ENCODE results near the gene PTPRR.

Gene PTPRR, protein sequence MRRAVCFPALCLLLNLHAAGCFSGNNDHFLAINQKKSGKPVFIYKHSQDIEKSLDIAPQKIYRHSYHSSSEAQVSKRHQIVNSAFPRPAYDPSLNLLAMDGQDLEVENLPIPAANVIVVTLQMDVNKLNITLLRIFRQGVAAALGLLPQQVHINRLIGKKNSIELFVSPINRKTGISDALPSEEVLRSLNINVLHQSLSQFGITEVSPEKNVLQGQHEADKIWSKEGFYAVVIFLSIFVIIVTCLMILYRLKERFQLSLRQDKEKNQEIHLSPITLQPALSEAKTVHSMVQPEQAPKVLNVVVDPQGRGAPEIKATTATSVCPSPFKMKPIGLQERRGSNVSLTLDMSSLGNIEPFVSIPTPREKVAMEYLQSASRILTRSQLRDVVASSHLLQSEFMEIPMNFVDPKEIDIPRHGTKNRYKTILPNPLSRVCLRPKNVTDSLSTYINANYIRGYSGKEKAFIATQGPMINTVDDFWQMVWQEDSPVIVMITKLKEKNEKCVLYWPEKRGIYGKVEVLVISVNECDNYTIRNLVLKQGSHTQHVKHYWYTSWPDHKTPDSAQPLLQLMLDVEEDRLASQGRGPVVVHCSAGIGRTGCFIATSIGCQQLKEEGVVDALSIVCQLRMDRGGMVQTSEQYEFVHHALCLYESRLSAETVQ

DNA sequence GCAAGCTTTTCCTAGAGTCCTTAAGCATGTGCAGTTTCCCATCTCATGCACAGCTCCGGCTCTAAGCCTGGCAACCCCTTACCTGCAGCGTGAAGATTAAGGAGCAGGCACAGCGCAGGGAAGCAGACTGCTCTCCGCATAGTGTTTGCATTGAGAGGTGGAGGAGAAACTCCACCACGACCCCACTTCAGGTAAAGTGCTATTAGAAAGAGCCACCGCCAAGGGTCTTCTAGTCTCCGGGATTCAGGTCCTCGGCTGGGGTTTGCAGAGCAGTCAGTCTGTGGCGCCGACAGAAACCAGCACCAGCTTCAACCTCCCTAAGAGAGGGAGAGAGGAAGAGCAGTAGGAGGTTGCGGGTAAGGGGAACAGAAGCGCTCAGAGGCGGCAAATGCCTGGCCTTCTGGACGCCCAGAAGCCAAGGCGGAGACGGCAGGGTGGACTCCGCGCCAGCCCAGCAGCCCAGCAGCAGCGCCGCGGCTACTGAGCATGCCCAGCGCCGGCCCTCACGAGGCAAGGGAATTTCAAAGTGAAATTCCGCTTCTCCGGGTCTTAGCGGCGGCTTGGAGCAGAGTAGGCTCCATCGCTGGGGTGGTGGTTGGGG, at the start of gene PTPRR:
Gene PTPRR, minus strand, starts transcription at position 488 of the 601 bp plus-strand sequence. Its CDS starts 348 bp downstream, at position 140.
- peak; percentile 63 for DNase-seq

DNA sequence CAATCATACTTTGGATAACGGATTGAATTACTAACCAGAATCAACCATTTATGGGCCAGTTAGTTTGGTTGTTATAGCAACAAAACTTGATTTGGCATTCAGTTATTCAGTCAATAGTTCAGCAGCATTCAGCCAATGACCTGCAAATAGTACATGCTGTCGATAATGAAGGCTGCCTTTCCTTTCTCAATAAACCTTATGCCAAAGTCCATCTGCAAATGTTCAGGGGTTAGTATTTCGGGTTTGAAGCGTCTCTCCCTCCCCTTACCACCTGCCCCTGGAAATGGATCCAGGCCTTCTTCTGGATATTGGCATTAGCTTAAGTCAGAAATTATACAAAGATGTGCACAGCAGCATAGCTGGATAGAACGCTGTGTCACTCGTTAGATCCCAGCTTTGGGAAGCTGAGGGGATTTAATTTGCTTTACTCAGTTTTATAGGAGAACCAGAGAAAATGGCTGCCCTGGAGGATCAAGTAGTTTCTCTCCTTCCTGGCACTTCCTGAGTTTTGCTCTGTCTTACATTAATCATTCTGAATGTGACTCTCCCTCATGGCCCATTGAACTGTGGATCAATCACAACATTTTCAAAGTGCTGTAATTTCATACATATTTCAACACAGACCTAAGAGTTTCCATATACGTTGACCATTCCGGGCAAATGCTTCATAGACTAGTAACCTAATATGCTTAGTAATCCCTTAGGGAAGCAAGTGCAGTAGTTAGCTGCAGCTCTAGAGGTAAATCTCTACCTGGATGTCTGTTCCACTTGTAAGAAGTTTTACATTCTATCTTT, 46.7 kb upstream of the PTPRR start:
- DNase-seq, result no peak

DNA sequence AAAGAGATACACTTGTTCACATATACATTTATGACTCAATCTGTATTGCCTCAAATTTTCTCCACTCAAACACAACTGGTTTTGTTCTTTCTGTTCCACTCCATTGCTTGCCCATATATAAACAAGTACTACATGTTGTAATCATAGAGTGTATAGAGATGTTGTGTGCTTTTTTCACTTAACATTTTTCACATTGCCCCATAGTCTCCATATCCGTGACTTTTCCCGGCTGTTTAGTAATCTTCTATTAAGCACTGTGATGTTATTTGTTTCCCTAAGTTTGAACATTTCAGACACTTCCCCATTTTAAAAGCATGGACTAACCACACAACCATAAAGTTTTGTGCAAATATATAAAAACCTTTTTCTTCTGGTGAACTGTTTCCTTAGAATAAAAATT, 45.5 kb upstream of the PTPRR start:
- DNase-seq, result no peak

DNA sequence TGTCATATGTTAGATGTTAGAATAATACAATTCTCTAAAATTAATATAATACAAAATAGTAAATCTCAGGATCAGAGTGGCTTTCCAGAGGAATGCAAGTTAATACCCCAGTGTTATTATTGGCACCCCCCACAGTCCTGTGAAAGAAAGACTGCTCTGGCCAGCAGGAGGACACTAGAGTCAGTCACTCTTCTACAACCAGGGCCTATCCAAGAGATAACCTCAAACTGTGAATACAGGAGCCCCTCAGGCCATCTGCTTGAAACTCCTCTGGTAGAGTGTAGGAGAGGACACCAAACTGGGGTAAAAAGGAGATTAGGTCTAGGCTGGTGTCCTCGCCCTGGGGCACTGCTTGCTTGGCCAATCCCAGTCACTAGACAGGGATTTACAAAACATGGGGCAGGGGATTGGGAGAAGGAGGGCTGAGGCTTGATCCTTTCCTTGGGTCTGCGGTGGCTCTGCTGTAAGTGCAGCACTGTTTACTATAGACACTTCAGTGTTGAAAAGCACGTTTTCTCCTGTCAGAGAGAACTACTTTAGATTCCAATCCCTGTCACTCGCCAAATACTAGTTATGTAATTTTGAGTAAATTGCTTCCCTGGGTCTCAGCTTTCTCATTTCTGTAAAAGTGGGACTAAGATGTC, 44.5 kb upstream of the PTPRR start:
- DNase-seq, result no peak

DNA sequence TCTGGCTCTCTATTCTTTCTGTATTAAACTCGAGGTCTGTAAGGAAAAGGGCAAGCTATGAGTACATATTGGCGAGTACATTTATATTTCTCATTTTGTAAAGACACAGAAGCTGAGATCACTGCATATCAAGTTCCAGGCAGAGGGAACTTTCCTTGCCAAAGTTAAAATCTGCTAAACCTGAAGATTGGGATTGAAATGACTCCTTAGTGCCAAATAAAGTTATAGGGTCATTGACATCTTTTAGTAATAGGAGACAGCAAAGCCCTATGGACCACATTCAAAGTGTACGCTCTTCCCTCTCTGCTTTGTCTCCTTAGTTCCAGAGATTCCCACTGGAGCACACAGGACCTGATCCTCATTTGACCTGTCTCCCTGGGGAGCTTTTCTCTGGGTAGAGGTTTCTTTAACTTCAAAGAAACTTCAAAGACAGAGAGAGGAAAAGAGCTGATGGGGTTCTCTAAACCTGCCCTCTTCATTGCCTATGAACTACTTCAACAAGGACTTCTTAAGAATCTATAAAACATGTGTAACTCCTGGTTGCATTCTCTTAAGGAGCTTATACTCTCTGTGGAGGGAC, 42.6 kb upstream of the PTPRR start:
- no peak for DNase-seq

DNA sequence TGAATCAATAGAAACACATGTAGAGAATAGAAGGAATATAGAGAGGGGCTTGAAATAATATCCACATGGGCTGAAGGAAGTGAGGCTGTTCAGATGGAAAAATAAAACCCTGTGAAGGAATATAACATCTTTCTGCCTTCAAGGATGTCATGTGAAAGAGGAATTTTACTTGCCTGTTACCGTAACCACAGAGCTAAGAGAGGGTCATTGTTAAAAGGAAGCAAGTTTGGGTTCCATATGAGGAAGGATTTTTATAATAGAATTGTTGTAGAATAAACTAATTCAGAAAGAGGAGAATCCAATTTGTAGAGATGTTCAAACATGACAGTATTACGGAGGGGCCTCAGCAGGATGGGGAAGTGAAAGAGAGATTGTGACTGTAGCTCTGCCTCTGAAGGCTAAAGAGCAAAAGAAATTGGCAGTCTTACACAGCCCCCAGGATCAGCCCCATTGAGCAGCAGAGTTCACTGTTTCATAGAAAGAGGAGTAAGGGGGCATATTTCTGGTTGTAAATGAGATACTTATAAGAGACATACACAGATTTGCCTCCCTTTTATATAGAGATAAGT, 41.8 kb upstream of the PTPRR start:
- no peak for DNase-seq

DNA sequence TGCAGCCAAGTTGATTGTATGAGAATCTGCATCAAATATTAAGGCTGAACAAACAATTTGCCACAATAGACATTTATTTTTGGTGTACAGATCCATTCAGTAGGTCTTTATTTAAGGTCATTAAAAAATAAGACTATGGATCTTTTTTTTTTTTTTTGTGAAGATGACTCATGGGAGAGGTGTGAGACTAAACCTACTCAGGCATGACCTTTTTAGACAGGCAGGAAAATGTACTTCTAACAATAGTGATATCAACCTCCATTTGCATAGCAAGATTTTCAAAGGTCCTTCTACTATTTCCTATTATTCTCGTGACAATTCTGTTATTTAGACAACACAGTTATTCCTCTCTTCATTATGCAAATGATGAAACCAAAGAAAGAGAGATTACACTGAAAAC, 39.9 kb upstream of the PTPRR start:
- no peak for DNase-seq

DNA sequence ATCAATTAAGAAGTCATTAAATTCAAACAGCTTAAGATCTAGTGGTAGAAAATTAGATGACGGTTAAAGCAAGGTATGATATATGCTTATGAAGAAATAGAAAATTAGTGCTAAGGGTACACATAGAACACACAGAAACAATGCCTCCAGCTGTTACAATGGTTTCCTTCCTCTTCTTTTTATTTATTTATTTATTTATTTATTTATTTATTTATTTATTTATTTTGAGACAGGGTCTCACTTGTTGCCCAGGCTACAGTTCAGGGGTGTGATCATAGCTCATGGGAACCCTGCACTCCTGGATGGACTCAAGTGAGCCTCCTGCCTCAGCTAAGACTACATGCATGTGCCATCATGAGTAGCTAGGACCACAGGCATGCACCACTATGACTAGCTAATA, 34.9 kb upstream of the PTPRR start:
- DNase-seq, result no peak

DNA sequence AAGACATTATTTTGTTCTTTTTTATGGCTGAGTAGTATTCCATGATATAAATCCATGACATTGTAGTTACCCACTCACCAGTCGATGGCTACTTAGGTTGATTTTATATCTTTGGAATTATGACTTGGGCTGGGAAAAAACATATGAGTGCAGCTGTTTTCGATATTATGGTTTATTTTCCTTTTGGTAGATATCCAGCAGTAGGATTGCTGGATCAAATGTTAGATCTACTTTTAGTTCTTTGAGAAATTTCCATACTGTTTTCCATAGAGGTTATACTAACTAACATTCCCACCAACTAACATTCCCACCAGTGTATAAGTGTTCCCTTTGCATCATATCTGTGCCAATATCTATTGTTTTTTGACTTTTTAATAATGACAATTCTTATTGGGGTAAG, 29.9 kb upstream of the PTPRR start:
- DNase-seq, result no peak

DNA sequence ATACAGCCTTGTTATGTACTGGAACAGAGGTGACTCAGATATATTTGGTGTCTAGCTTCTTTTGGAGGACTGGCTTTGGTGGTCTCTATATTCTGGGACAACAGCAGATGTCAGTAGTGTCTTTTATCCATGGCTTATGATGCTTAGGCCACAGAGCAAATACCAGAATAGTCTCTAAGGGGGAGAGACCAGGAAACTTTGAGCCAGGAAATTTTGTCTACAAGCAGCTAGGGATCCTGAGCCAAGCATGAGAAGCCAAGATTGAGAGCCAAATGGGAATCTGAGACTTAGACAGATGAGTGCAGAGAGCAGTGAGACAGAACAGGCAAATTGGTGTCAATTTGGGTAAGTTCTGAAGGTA, 28.4 kb upstream of the PTPRR start:
- no peak for DNase-seq

DNA sequence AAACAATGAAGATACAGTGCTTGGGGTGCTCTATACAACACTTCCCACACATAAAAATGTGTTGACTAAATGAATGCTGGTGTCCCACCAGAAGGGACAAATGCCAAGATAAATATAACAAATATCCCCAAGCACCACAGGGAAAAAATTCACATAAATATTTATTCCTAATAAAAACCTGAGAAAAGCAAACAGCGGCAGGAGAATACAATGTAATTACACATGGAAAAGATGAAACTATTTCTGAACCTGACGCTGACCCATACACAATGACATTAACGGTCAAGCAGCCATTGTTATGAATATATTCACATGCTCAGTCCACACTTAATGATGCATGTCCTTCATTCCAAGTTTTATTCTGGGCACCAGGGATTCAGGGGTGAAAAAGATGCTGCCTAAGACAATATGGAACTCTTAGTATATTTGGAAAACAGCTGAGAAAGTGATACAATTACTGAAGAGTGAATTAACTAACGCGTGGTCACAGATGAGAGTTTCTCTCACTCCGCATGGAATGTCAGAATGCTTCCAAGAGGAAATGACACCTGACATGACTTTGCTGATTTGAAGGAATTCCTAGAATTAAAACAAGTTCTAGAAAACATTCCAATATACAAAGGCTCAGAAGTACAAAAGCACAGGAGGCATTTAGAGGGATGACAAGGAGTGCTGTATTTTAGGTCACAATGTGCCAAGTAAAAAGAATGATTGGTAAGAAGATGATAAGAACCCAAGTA, 27.9 kb upstream of the PTPRR start:
- DNase-seq, result no peak

DNA sequence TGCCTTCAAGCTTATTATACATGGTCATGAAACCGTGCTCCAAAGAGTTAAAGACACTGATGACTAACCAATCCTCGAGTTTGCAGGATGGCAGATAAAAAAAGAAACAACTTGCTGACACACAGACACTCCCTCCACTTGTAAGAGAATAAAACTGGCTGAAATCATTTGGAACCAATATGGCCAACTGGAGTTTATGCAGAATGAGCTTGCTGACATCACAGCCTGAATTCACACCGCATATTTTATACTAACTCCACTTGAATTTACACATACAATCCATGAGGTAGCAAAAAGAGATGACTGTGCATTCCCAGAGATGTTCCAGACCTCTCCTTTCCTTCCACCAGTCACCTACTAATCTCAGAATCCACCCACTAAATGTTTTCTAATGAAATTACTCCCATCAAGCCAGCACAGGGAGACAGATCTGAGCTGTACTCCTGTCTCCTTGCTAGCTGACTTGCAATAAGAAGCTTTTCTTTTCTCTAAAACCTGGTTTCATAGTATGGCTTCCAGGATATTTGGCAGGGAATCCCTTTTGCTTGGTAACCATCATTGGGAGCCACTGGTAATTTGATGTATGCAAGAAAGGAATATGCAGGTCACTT, 15.8 kb upstream of the PTPRR start:
- no peak for DNase-seq

DNA sequence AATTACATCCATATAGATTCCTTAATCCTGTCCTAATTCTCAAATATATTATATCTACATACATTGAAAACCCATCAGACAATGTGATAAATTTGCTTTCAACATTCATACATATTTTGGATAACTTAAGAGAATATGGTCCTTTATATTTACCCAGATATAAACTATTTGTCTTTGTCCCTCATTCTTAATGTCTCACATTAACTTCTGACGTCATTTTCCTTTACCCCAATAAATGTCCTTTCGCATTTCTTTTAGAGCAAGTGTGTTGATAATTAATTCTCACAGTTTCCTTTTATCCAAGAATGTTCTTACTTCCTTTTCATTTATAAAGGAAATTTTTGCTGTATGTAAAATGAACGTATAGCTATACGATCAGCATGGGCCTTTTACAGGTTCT, 12.6 kb upstream of the PTPRR start:
- DNase-seq, result no peak

DNA sequence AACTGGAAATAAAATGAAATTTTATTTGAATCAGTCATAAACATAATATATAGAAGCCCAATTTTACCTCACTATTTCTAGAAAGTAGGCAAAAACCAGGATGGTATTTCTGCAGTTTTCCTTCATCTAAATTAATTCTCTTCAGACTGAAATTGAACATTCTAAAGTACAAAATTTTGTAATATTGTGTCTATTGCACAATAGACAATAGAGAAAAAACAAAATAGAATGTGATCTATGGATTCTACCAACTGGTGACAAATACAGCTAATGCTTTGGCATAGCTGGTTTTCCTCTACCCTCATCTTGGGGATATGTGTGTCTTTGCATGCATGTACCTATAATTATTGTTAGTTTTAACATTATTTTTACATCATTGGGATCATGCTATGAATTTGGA, 8.5 kb upstream of the PTPRR start:
- no peak for DNase-seq

DNA sequence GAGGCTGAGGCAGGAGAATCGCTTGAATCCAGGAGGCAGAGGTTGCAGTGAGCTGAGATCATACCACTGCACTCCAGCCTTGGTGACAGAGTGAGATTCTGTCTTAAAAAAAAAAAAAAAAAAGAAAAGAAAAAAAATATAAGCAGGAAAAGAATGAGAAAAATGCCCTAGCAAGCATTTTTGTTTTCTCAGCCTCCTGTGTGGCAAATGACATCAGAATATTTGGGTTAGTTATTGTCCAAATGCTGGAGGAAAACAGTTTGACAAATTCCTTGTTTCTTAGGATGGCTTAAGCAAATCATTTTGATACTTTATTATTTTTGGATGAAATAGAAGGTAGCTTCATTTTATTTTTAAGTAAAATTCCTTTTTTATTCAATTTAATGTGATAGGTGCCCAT, 7.5 kb upstream of the PTPRR start:
- DNase-seq, result no peak

DNA sequence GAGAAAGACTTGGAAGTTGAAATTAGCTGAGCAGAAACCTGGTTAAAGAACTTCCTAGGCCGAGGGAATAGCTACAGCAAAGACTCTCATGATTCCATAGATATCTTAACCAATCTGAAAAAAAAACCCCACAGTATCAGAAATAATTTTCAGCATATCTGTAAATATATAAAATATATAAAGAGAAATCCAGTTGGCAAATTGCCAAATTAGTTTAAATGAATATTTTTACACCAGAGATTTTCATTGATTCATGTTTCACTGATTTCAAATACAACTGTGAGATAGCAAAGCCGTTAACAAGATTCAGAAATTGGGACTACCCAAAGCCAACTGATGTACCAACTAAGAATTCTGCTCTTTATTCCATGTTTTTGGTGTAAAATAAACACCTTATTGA, 6.8 kb upstream of the PTPRR start:
- DNase-seq, result no peak

DNA sequence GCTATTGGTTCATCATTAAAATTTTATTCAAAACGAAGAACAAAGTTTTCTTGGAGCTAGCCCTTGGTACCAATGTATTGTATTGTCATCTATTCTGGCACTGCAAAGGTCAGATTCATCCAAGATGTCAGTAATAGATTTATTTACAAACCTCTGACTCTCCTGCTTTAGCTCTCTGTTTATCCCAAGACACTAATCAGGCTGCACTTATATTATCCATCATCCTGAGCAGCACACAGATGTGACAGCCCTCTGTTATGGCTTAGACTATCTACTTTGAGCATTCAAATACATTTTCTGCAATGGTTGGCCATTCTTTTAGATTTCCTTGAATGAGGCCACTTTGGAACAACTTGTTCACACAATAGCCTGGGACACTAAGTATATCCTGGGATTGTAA, 5.0 kb upstream of the PTPRR start:
- no peak for DNase-seq

DNA sequence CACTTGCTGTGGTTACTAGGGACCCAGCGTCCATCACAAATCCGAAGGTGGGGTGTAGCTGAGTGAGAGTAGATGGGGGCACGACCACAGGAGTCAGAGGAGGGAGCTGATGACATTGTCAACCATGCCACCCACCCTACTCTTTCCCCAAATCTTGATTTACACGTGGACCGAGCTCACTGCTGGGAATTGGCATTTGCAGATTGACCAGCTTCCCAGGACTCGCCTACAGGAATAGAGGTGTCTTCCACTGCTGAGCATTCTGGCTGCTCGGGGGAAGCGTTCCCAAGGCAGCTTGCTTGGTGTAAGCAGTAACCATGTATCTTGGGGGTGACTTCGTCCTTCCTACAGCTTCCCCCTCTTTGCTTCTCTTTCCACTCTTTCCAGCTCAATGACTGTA, 353 bp upstream of the PTPRR start:
- DNase-seq, result no peak

DNA sequence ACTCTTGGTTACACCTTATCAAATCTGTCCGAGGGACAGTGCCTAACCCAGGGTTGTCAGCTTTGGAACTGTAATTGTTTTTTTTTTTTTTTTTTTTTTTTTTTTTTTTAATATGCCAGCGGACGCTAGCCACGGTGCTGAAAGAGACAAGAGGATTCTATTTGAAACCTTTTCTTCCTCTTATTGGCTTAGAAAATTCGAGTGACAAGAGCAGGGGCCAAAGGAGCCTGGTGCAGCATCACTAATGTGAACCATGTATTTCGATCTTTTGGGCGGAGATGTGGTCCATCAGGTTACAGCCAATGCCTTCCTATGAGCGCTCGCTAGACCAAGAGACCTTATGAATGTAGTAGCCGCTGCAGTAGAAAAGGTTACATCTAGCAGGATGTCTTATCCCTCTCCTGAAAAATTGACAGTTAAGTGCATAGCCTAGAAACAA, 922 bp downstream of the PTPRR start:
- no peak for DNase-seq

DNA sequence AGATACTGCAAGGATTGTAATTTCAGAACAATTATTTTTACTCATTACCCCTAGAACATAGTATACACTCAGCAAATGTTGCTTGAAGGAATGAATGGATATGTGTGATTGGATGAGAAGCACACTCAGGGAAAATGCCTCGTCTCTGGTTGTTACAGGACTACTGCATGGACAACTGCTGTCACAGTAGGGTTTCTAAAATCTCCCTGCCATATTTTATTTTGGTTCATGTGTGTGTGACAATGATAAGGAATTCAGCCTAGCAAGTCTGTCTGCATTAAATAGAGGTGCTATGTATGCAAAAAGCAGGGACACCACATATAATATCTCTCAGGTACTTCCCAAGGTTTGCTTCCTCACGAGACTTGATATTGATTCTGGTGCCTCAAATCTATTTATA, 1.4 kb downstream of the PTPRR start:
- no peak for DNase-seq

DNA sequence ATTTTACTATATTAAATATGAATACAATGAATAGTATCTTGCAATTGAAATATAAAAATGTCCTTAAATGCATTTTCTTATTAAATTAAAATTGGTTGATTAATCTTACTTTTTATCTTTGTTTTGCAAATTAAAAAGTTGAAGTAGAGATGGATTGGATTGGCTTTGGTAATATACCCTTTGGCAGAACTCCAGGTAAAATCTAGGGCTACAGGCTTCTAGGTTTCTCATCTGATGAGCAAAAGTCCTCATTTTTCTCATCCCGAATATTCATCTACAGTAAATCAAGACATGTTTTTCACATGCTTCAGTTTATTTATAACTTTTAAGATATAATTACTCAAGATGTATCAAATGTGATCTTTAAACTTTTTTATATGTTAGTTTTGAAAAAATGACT, 2.2 kb downstream of the PTPRR start:
- no peak for DNase-seq
